ENCODE measurements around the gene C12orf50. TPM values are rescaled to one million over a fixed set of nuclear protein-coding genes. Genes with fewer than 3 reads are reported as not detected.

The C12orf50 gene, protein sequence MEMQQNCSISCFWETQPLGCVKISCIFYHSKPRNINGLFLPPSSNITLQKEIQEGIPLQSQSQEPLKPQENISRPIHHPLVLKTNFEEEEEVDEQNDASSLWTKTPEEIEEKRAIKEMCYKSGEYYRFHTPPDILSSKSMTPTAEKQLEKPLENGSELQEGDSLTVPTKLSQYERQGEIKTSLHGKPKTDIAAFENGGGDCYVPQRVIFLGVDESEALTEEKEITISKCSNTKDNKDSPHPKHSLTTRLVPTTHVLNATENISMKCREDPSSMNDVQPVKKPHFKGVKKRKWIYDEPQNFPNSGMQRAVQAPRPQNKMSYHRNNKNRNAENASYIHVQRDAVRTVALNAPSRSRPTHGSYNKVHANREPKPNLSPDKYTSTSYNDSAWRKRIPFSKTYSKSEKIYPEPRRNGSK
- under 1 TPM in 2 of 4 donors, not detected in 2; 0.11 to 0.40 TPM for total RNA-seq

DNA sequence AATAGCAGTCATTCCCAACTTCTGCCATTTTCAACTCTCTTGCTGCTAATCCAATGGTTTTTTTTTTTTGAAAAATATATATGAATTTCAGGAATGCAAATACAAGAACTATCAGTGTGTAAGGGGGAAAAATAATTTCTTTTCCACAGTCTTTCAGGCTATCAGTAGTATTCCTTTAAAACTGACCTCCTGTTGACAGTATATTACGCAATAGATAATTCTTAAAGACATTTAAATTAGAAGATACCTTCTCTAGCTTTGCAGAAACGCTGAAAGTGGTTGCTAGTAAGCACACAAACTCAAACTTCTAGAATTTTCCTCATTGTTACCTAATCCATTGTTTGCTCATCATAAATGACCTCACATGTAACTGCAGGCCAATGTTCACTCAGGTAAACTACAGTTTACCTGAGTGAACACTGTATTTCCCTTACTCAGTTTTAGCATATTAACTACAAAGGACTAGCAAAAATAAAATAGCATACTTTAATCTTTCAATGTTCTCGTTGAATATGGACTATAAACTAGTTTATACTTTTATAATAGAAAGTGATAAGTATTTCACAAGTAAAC is at the start of gene C12orf50:
Gene C12orf50 (minus strand): TSS at position 309 of the 573 bp plus-strand sequence. CDS start 2,439 bp downstream, outside the sequence.
- no peak for DNase-seq
- no peak within 1 kb of the TSS for H3K27ac ChIP-seq
- no peak for TF ChIP-seq CTCF (IDR thresholded peaks at IDR 0.05)
- TF ChIP-seq POLR2A (IDR thresholded peaks at IDR 0.05) = no peak
- H3K27me3 ChIP-seq = no peaks in the 10 kb centered on the region
- H3K4me1 ChIP-seq = no peaks in the 10 kb centered on the region
- H3K36me3 ChIP-seq = no peaks in the 10 kb centered on the region
- H3K9me3 ChIP-seq = no peaks in the 10 kb centered on the region
- intact Hi-C loops (cut with DNase I) = no loop called here
- no peak within 1 kb of the TSS for H3K4me3 ChIP-seq (replicated peaks in 1 of 3)
- 58 to 60% methylated on average over 3 of the region's 3 CpGs for WGBS, 2 donors

DNA sequence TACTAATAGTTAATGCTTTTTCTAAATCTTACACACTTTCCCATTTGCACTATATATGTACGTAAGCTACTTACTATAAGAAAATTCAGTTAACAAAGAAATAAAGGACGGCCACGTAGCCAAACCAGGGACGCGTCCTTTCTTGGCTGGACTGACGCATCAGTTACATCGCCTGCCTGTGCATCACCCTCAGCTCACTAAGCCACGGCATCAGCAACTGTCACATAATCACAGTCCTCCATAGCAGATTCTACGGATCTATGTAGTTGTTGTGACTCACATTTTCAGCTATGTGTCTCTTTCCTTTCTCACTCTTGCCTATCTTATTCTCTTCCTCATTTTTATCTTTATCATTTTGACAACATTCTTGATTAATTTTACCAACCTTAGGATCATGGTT is 38.1 kb upstream of the C12orf50 start:
- intact Hi-C loops (cut with DNase I) = no loop called here
- DNase-seq = no peak
- no peaks in the 10 kb centered on the region for H3K9me3 ChIP-seq
- TF ChIP-seq CTCF (IDR thresholded peaks at IDR 0.05) (no peak), POLR2A (IDR thresholded peaks at IDR 0.05) (no peak)
- peaks cover 0 to 3% of the 10 kb centered on the region in 2 donors for H3K36me3 ChIP-seq
- H3K27ac ChIP-seq = no peak overlapping the region
- H3K27me3 ChIP-seq = no peaks in the 10 kb centered on the region
- no peak overlapping the region for H3K4me3 ChIP-seq (replicated peaks in 1 of 3)
- H3K4me1 ChIP-seq = no peaks in the 10 kb centered on the region
- WGBS, 2 donors = 93 to 97% methylated on average over 9 of the region's 9 CpGs

DNA sequence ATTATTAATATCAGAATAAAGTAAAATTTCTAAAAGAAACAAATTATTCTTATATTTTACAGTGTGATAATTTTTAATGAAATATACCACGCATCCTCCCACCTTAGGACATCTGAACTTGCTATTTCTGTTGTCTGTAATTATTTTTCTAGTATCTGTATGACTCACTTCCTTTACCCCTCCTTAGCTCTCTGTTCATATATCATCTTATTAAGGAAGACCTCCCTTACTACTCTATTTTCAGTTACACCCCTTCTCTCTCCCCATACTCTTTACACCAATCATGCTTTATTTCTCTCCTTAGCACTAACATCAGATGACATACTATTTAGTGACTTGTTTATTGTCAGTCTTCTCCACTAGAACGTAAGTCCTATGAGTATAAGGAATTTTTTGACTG is 34.2 kb upstream of the C12orf50 start:
- DNase-seq = no peak
- intact Hi-C loops (cut with DNase I) = no loop called here
- Histone ChIP-seq H3K27ac (no peak overlapping the region), H3K36me3 (peaks cover under 1 to 3% of the 10 kb centered on the region in 2 donors), H3K4me3 (replicated peaks in 1 of 3) (no peak overlapping the region), H3K9me3 (no peaks in the 10 kb centered on the region), H3K27me3 (no peaks in the 10 kb centered on the region), H3K4me1 (no peaks in the 10 kb centered on the region)
- no peak for TF ChIP-seq POLR2A (IDR thresholded peaks at IDR 0.05)
- TF ChIP-seq CTCF (IDR thresholded peaks at IDR 0.05) = no peak
- WGBS, 2 donors = 92 to 94% methylated on average over 2 of the region's 2 CpGs

- H3K27ac ChIP-seq = no peak overlapping the region
- H3K9me3 ChIP-seq = no peaks in the 10 kb centered on the region
- no peaks in the 10 kb centered on the region for H3K4me1 ChIP-seq
- no peak for DNase-seq
- no peaks in the 10 kb centered on the region for H3K27me3 ChIP-seq
- H3K4me3 ChIP-seq (replicated peaks in 1 of 3) = no peak overlapping the region
- intact Hi-C loops (cut with DNase I) = no loop called here
- WGBS, 2 donors = 94 to 96% methylated on average over 1 of the region's 1 CpG
- TF ChIP-seq CTCF (IDR thresholded peaks at IDR 0.05) (no peak), POLR2A (IDR thresholded peaks at IDR 0.05) (no peak)
- peaks cover 2 to 3% of the 10 kb centered on the region in 2 donors for H3K36me3 ChIP-seq
Measured at GRCh38 chr12:88062474-88062873, 33.3 kb upstream of the C12orf50 start.

DNA sequence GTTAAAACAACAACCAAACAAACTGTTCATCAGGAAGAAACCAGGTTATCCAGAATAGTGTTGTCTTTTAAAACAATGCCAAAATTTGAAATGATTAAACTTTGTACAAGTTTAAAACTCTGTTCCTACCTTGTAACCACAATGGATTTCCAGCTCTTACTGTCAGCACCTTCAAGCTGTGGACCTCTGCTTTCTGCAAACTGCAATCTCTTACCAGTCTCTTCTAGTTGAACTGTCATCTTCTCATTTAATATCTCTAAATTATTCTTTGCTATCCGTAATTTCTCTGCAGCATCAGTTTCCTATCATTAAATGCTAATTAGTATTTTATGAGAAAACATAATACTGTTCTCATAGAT is 29.5 kb upstream of the C12orf50 start:
- H3K4me1 ChIP-seq = no peaks in the 10 kb centered on the region
- intact Hi-C loops (cut with DNase I) = no loop called here
- DNase-seq = no peak
- H3K27ac ChIP-seq = no peak overlapping the region
- no peaks in the 10 kb centered on the region for H3K9me3 ChIP-seq
- WGBS, 2 donors = 97 to 98% methylated on average over 1 of the region's 1 CpG
- no peak for TF ChIP-seq CTCF (IDR thresholded peaks at IDR 0.05)
- TF ChIP-seq POLR2A (IDR thresholded peaks at IDR 0.05) = no peak
- H3K4me3 ChIP-seq (replicated peaks in 1 of 3) = no peak overlapping the region
- H3K36me3 ChIP-seq = peaks cover 2 to 3% of the 10 kb centered on the region in 2 donors
- no peaks in the 10 kb centered on the region for H3K27me3 ChIP-seq

Data from thyroid gland (tissue), 4 donors.